Hepatic stellate cell (primary cell): ENCODE results near the gene ASIC4.

Experiments used
- DNase-seq: peaks from one replicate; pipeline ENCODE4 v3.0.0; 2011; ENCODE audit warnings: low spot score

Gene ASIC4

GRCh38 chr2:219569635-219570034 lies 55.4 kb downstream of the ASIC4 start:
- no peak for DNase-seq

- peak; percentile 72 for DNase-seq
Measured at GRCh38 chr2:219570194-219570923, 56.1 kb downstream of the ASIC4 start.

GRCh38 chr2:219570924-219571310 lies 56.6 kb downstream of the ASIC4 start:
- peak; percentile 60 for DNase-seq

- peak; percentile 81 for DNase-seq
Measured at GRCh38 chr2:219571311-219572236, 57.3 kb downstream of the ASIC4 start, which contains the start of gene OBSL1. Gene OBSL1 (minus strand): TSS chr2:219571539. CDS start chr2:219571232, 307 bp downstream.

GRCh38 chr2:219572237-219573001 lies 58.1 kb downstream of the ASIC4 start, which contains the start of gene INHA:
Gene INHA (plus strand): TSS chr2:219572310. CDS start chr2:219572375, 65 bp downstream.
- DNase-seq: no peak

- no peak for DNase-seq
Measured at GRCh38 chr2:219573166-219573565, 58.9 kb downstream of the ASIC4 start.

GRCh38 chr2:219574484-219575311 lies 60.4 kb downstream of the ASIC4 start:
- DNase-seq: no peak

- DNase-seq: no peak
Measured at GRCh38 chr2:219575566-219576504, 61.6 kb downstream of the ASIC4 start.

GRCh38 chr2:219576505-219577388 lies 62.5 kb downstream of the ASIC4 start:
- no peak for DNase-seq

- no peak for DNase-seq
Measured at GRCh38 chr2:219578811-219579613, 64.7 kb downstream of the ASIC4 start.

GRCh38 chr2:219581346-219581745 lies 67.1 kb downstream of the ASIC4 start:
- DNase-seq: no peak
